WI38 (cell line): ENCODE results near the gene PLXNC1.

Source experiments
- H3K4me3 ChIP-seq: 2 replicates; pipeline ENCODE4 v1.5.1; 2011; ENCODE audit warnings: low read depth, mild to moderate bottlenecking, control low read depth, low read length
- TF ChIP-seq, protein P1 (sequence below): IDR thresholded peaks from 2 replicates; pipeline ENCODE4 v1.5.1; 2012; ENCODE audit warnings: low read depth, mild to moderate bottlenecking, control low read depth, low read length

PLXNC1 gene

DNA sequence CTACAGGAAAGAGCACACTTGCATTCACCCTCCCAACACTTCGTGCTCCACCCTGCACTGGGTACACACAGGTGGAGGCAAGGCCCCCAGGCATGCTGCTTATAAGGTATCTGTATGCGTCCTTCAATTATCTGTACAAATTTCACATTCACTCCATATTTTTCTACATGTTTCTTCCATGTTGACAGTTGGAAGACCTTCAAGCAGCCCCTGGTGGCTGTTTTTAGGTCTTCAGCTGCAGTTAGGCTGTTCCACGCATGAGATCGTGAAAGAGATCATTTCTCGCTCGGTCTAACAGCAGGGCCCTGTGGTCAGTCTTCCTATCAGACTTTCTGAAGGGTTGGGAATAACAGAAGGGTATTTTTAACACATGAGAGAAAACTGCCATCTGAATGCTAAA lies 47.1 kb downstream of the PLXNC1 start:
- no peak overlapping the region for H3K4me3 ChIP-seq
- TF ChIP-seq, protein P1, sequence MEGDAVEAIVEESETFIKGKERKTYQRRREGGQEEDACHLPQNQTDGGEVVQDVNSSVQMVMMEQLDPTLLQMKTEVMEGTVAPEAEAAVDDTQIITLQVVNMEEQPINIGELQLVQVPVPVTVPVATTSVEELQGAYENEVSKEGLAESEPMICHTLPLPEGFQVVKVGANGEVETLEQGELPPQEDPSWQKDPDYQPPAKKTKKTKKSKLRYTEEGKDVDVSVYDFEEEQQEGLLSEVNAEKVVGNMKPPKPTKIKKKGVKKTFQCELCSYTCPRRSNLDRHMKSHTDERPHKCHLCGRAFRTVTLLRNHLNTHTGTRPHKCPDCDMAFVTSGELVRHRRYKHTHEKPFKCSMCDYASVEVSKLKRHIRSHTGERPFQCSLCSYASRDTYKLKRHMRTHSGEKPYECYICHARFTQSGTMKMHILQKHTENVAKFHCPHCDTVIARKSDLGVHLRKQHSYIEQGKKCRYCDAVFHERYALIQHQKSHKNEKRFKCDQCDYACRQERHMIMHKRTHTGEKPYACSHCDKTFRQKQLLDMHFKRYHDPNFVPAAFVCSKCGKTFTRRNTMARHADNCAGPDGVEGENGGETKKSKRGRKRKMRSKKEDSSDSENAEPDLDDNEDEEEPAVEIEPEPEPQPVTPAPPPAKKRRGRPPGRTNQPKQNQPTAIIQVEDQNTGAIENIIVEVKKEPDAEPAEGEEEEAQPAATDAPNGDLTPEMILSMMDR: no peak

DNA sequence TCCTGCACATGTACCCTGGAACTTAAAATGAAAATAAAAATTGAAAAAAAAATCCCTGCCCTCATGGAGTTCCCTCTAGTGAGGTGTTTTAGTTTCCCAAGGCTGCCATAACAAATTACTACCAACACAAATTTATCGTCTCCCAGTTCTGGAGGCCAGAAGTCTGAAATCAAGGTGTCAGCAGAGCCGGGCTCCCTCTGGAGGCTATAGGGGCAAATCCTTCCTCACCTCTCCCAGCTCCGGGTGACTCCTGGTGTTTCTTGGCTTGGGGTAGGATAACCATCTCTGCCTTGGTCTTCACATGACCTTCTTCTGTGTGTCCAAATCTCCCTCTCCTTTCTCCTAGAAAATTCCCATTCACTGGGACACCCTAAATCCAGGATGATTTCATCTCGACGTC lies 50.1 kb downstream of the PLXNC1 start:
- no peak overlapping the region for H3K4me3 ChIP-seq
- TF ChIP-seq, protein P1: no peak

DNA sequence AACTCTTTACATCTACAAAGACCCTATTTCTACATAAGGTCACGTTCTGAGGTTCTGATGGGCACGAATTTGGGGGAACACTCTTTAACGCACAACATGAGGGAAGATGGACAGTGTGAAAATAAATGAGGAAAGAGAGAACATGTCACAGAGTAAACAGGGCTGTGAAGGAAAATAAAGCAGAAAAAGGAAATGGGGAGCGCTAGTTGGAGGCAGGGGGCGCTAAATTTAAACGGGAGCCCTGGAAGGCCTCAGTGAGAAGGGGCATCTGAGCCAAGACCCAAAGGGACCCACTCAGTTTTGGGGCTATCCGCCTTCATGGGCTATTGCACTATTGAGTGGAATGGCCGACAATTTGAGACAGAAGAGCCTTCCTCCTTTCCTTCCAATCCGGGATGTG lies 50.5 kb downstream of the PLXNC1 start:
- TF ChIP-seq, protein P1: no peak
- H3K4me3 ChIP-seq: no peak overlapping the region

GRCh38 chr12:94200069-94200468 lies 51.7 kb downstream of the PLXNC1 start:
- TF ChIP-seq, protein P1: no peak
- H3K4me3 ChIP-seq: no peak overlapping the region

- no peak overlapping the region for H3K4me3 ChIP-seq
- TF ChIP-seq, protein P1: no peak
Observed at GRCh38 chr12:94200695-94201094, 52.3 kb downstream of the PLXNC1 start.

DNA sequence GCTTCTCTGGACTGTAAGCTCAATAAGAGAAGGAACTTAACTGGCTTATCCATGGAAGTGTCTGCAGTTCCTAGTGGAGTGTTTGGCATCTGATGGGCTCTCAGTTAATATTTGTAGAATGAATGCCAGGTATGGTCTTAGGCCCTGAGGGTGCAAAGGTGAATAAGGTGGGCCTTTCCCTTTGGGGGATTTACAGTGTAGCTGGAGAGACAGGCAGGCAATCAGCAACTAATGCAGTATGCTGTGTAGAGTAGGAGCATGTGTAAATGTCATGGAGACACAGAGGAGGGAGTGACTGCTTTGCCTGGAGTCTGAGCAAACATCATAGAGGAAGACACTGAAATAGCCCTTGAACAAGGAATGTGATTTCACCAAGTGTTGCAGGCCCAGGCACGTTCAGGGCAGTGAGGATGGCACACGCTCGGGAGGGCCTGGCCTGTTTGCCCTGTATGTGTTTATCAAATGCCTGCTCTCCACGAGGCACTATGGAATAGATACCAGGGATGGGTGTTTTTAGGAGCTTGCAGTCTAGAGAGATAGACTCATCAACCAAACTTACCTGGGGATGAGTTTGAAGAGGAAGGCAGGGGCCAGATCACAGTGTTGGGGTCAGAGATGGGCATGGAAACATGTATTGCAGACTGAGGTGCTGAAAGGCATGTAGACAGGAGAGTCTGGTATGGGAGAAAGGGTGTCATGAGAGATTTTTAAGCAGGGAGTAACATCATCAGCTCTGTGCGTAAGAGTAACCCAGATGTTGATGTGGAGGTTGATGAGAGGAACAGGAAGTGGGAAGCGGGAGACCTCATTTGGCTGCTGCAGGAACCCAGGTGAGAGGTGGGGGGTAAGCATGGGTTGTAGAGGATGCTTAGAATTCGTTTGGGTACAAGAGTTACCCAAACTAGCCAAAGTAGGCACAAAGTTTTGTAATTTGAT lies 54.1 kb downstream of the PLXNC1 start:
- H3K4me3 ChIP-seq: no peak overlapping the region
- TF ChIP-seq, protein P1: no peak

GRCh38 chr12:94203181-94203546 lies 54.8 kb downstream of the PLXNC1 start:
- no peak overlapping the region for H3K4me3 ChIP-seq
- TF ChIP-seq, protein P1: no peak
